ENCODE data around the gene PCSK4. TPM values are rescaled to one million over a fixed set of nuclear protein-coding genes. Genes with fewer than 3 reads are reported as not detected.

The PCSK4 gene
- total and polyA plus RNA-seq, 2 of the 13 experiments (the other 11 are each of a cell fraction or from before 2014, with no cell fraction given), result 2.0 to 2.7 TPM

DNA sequence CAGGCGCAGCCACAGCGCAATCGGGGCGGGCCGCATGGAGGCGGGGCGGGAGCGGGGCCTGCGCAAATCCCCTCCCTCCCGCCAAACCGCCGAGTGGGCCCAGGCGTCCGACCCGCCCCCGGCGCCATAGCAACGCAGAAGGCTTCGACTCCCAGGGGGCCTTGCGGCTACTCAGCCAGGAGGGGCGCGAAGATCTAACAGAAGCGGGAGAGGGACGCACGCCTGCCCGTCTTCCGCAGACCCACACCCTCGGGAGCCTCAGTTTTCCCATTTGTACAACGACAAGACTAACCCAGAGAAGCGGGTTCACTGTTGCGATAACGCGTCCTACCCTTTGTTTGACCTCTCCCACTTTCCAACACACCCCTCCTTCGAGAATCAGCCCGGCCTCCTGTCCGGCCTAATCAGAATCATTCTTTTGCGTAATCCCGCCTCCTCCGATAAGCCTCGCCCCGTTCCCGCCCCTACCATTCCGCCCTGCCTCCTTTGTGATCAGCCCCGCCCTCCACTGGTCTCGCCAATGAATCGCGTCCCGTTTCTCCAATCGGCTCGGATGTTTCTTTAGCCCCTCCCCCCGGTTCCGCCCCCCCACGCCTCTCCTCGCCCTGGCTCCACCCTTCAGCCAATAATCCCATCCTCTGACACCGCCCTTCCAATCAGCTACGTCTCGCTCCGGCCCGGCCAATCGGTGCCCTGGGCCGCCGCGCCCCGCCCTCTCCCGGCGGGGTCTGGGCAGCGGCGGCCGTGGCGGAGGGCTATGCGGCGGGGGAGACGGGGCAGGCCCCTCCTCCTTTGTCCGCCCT, at the start of gene PCSK4 (continued):
- TF ChIP-seq, protein P1, sequence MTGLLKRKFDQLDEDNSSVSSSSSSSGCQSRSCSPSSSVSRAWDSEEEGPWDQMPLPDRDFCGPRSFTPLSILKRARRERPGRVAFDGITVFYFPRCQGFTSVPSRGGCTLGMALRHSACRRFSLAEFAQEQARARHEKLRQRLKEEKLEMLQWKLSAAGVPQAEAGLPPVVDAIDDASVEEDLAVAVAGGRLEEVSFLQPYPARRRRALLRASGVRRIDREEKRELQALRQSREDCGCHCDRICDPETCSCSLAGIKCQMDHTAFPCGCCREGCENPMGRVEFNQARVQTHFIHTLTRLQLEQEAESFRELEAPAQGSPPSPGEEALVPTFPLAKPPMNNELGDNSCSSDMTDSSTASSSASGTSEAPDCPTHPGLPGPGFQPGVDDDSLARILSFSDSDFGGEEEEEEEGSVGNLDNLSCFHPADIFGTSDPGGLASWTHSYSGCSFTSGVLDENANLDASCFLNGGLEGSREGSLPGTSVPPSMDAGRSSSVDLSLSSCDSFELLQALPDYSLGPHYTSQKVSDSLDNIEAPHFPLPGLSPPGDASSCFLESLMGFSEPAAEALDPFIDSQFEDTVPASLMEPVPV (CRISPR knock-in tag; IDR thresholded peaks at IDR 0.05), result no peak
- no peak for TF ChIP-seq ZNF225 (CRISPR knock-in tag; IDR thresholded peaks at IDR 0.05)
- no peak for TF ChIP-seq XBP1 (CRISPR knock-in tag; IDR thresholded peaks at IDR 0.05)
- no peak for TF ChIP-seq HNF4G (IDR thresholded peaks at IDR 0.05; ENCODE audit: borderline replicate concordance, low read depth, low read length)
- TF ChIP-seq HNF4G (CRISPR knock-in tag; IDR thresholded peaks at IDR 0.05; ENCODE audit: borderline replicate concordance, low read depth), result no peak
- peak; percentile 45; the same call in 1 of the 2 replicates for TF ChIP-seq SMAD3 (CRISPR knock-in tag; IDR thresholded peaks at IDR 0.05)
- no peak for TF ChIP-seq ZNF768 (CRISPR knock-in tag; IDR thresholded peaks at IDR 0.05)
- no peak for TF ChIP-seq PAX8 (CRISPR knock-in tag; IDR thresholded peaks at IDR 0.05; ENCODE audit: borderline replicate concordance)
- TF ChIP-seq, protein P2, sequence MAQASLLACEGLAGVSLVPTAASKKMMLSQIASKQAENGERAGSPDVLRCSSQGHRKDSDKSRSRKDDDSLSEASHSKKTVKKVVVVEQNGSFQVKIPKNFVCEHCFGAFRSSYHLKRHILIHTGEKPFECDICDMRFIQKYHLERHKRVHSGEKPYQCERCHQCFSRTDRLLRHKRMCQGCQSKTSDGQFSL (CRISPR knock-in tag; IDR thresholded peaks at IDR 0.05), result no peak
- peak; percentile 55; the same call in 1 of the 2 replicates for TF ChIP-seq MYC (CRISPR knock-in tag; IDR thresholded peaks at IDR 0.05; ENCODE audit: borderline replicate concordance)
- TF ChIP-seq GZF1 (CRISPR knock-in tag; IDR thresholded peaks at IDR 0.05), result no peak
- no peak for TF ChIP-seq JDP2 (CRISPR knock-in tag; IDR thresholded peaks at IDR 0.05; ENCODE audit: borderline replicate concordance)
- no peak for TF ChIP-seq EHMT2 (IDR thresholded peaks at IDR 0.05; ENCODE audit: borderline replicate concordance, low read depth, low read length)
- no peak for TF ChIP-seq KAT2B (IDR thresholded peaks at IDR 0.05; ENCODE audit: borderline replicate concordance, low read depth, low read length)
- TF ChIP-seq TAF1 (CRISPR knock-in tag; IDR thresholded peaks at IDR 0.05), result no peak
- TF ChIP-seq POLR2AphosphoS5 (IDR thresholded peaks at IDR 0.05; ENCODE audit: low read depth, low read length), result 0 out of 2 replicates have a peak, but pooled peaks have one; percentile 27
- TF ChIP-seq, protein P3, sequence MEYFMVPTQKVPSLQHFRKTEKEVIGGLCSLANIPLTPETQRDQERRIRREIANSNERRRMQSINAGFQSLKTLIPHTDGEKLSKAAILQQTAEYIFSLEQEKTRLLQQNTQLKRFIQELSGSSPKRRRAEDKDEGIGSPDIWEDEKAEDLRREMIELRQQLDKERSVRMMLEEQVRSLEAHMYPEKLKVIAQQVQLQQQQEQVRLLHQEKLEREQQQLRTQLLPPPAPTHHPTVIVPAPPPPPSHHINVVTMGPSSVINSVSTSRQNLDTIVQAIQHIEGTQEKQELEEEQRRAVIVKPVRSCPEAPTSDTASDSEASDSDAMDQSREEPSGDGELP (IDR thresholded peaks at IDR 0.05; ENCODE audit: borderline replicate concordance, low read depth), result no peak; the same call in 1 of the 2 replicates
- no peak for TF ChIP-seq SMARCE1 (IDR thresholded peaks at IDR 0.05; ENCODE audit: borderline replicate concordance)
- TF ChIP-seq, protein P4, sequence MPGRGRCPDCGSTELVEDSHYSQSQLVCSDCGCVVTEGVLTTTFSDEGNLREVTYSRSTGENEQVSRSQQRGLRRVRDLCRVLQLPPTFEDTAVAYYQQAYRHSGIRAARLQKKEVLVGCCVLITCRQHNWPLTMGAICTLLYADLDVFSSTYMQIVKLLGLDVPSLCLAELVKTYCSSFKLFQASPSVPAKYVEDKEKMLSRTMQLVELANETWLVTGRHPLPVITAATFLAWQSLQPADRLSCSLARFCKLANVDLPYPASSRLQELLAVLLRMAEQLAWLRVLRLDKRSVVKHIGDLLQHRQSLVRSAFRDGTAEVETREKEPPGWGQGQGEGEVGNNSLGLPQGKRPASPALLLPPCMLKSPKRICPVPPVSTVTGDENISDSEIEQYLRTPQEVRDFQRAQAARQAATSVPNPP (CRISPR knock-in tag; IDR thresholded peaks at IDR 0.05), result no peak
- TF ChIP-seq NFE2L1 (CRISPR knock-in tag; IDR thresholded peaks at IDR 0.05; ENCODE audit: borderline replicate concordance), result no peak
- no peak for TF ChIP-seq EP300 (IDR thresholded peaks at IDR 0.05; ENCODE audit: low read depth in 2 of 2, low read length in 2 of 2)
- TF ChIP-seq EP300 (CRISPR knock-in tag; IDR thresholded peaks at IDR 0.05; ENCODE audit: borderline replicate concordance), result no peak
- no peak for TF ChIP-seq ZNF431 (CRISPR knock-in tag; IDR thresholded peaks at IDR 0.05; ENCODE audit: borderline replicate concordance, low read depth)
- TF ChIP-seq NFIC (IDR thresholded peaks at IDR 0.05; ENCODE audit: low read length), result no peak
- TF ChIP-seq, protein P5, sequence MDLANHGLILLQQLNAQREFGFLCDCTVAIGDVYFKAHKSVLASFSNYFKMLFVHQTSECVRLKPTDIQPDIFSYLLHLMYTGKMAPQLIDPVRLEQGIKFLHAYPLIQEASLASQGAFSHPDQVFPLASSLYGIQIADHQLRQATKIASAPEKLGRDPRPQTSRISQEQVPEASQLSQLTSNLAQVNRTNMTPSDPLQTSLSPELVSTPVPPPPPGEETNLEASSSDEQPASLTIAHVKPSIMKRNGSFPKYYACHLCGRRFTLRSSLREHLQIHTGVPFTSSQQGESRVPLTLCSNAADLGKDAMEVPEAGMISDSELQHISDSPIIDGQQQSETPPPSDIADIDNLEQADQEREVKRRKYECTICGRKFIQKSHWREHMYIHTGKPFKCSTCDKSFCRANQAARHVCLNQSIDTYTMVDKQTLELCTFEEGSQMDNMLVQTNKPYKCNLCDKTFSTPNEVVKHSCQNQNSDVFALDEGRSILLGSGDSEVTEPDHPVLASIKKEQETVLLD (CRISPR knock-in tag; IDR thresholded peaks at IDR 0.05; ENCODE audit: low read depth), result no peak
- no peak for TF ChIP-seq ZNF207 (IDR thresholded peaks at IDR 0.05; ENCODE audit: borderline replicate concordance)

Data from HepG2 (cell line).